ENCODE measurements around the gene CASP5.

- no peak for TF ChIP-seq CTCF (IDR thresholded peaks at IDR 0.05; ENCODE audit: low read depth, low read length)
- TF ChIP-seq EZH2phosphoT487 (IDR thresholded peaks at IDR 0.05; ENCODE audit: low read depth), result no peak
Observed at GRCh38 chr11:105027678-105028077, 4.7 kb upstream of the CASP5 start.
